ENCODE results near the gene ARHGAP26.
A peak's percentile ranks its signal among the peaks of the same experiment; 100 is the strongest.

The ARHGAP26 gene

DNA sequence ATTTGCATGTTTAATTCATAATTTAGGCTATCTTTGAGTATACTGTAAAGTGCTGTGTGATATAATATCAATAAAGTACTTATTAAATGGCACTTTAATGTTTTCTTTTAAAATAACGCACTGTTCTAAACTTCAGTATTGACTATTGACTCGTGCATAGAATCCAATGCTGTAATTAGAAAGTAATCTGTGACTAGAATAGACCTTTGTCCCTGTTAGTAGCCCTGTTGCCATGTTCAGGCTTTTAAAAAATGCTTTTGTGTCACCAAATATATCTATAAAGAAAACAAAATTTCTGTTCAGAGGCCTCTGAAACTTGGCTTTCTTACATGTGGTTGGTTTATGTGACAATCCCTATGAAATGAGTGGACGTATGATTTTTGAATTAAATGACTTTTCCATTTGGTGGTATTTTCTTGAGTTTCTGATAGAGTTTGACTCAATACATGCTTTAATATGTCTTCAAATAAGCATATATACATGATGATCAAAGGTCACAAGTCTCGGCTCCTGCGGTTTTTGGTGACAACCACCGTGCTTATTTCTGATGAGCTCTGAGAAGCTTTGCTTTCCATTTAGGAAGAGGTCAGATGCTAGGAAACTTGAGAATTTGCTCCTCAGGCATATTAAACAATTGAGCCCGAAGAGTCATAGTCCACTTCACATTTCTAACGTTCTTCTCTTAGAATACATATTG, 458.6 kb downstream of the ARHGAP26 start:
- DNase-seq (ENCODE audit: extremely low read depth, low read depth): no peak
- H3K4me3 ChIP-seq (replicated peaks; ENCODE audit: low read depth, low read length): no peak overlapping the region
- TF ChIP-seq, protein P1, sequence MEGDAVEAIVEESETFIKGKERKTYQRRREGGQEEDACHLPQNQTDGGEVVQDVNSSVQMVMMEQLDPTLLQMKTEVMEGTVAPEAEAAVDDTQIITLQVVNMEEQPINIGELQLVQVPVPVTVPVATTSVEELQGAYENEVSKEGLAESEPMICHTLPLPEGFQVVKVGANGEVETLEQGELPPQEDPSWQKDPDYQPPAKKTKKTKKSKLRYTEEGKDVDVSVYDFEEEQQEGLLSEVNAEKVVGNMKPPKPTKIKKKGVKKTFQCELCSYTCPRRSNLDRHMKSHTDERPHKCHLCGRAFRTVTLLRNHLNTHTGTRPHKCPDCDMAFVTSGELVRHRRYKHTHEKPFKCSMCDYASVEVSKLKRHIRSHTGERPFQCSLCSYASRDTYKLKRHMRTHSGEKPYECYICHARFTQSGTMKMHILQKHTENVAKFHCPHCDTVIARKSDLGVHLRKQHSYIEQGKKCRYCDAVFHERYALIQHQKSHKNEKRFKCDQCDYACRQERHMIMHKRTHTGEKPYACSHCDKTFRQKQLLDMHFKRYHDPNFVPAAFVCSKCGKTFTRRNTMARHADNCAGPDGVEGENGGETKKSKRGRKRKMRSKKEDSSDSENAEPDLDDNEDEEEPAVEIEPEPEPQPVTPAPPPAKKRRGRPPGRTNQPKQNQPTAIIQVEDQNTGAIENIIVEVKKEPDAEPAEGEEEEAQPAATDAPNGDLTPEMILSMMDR (IDR thresholded peaks at IDR 0.05; ENCODE audit: low read depth, low read length, missing control alignments): no peak

DNA sequence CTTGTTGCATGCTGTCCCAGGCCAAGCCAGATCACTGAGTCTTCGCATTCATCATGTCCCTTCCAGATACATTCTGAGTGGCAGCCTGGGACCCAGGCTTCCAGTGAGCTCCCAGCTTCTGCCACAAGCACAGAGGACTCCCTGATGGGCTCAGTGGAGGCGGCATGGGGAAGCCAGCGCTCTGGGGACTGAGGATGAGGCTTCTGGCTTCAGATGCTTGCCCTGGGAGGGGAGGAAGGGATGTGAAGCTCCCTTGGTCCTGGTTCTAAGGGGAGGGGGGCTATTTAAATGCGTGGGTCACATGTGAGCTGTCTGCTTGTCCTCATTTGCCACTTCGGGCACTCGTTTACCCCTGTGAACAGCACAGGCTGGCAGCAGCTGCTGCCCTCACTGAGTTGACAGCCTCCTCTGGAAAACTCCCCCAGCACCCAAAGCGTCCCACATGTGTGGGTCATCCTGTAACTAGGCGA, 459.3 kb downstream of the ARHGAP26 start:
- TF ChIP-seq, protein P1 (IDR thresholded peaks at IDR 0.05; ENCODE audit: low read depth, low read length, missing control alignments): no peak
- DNase-seq (ENCODE audit: extremely low read depth, low read depth): no peak
- H3K4me3 ChIP-seq (replicated peaks; ENCODE audit: low read depth, low read length): no peak overlapping the region

DNA sequence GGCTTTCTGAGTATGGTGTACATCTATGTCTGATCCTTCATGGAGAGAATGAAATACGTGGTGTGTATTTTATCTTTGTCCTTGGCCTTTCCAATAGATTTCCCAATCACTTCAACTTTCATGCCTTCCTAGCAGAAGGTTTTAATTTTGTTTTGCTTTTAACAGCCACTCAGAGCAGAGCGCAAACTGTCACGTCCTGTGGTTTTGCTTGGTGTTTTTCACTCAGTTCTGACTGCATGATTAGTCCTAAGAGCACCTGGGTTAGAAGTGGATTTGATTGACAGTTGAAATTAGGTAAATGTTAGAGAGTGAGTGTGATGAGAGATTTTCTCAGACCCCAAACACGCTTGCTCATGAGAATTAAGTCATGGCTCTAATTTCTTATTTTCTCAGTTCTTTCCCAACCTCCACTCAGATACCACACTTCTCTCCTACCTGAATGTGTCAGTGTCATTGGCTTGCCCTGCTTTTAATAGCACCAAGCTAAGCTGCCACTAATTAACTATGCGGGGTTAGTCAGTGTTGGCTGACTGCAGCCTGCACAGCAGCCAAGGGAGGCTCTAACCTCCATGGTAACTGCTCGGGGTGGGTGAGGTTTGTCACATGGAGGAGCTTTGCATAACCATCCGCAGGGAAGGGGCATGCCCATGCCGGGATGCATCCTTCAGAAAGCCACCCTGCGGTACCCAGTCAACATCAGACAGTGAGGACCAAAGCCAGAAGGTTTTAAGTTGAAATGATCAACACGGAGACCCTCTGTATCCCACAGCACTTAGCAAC, 459.9 kb downstream of the ARHGAP26 start:
- TF ChIP-seq, protein P1 (IDR thresholded peaks at IDR 0.05; ENCODE audit: low read depth, low read length, missing control alignments): no peak
- peak; percentile 56 for DNase-seq (ENCODE audit: extremely low read depth, low read depth)
- H3K4me3 ChIP-seq (replicated peaks; ENCODE audit: low read depth, low read length): no peak overlapping the region

DNA sequence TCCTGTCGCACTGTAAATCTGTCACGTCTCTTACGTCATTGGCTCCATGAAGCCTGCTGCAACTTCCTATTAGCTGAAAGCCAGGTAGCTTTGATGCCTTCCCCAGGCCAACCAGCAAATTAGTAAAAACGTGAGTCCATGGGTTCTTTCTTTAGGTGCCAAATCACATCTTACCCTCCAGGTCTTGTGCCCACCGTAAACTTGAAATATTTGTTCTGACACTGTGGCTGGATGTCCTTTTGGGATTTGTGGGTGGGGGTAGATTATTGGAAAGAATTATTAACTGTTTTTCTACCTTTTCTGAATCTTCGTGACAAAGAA, 460.5 kb downstream of the ARHGAP26 start:
- TF ChIP-seq, protein P1 (IDR thresholded peaks at IDR 0.05; ENCODE audit: low read depth, low read length, missing control alignments): no peak
- H3K4me3 ChIP-seq (replicated peaks; ENCODE audit: low read depth, low read length): no peak overlapping the region
- no peak for DNase-seq (ENCODE audit: extremely low read depth, low read depth)

DNA sequence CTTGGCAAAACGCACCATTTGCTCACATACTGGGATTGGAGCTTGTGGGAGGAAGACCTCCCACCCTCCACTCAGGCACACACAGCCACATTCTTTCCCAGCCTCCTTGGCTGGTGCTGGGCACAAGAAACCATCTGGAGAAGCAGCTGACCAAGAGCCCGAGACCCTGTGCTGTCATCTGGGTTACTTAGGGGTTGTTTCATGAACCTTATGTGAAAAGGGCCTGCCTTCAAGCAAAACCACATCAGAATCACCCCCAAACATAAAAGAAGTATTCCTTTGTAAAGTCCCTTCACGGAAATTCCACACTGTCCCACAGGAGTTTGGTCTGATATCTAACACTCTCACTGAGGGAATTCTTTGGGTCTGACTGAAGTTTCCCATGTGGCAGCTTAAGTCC, 461.2 kb downstream of the ARHGAP26 start:
- TF ChIP-seq, protein P1 (IDR thresholded peaks at IDR 0.05; ENCODE audit: low read depth, low read length, missing control alignments): no peak
- no peak for DNase-seq (ENCODE audit: extremely low read depth, low read depth)
- H3K4me3 ChIP-seq (replicated peaks; ENCODE audit: low read depth, low read length): no peak overlapping the region

DNA sequence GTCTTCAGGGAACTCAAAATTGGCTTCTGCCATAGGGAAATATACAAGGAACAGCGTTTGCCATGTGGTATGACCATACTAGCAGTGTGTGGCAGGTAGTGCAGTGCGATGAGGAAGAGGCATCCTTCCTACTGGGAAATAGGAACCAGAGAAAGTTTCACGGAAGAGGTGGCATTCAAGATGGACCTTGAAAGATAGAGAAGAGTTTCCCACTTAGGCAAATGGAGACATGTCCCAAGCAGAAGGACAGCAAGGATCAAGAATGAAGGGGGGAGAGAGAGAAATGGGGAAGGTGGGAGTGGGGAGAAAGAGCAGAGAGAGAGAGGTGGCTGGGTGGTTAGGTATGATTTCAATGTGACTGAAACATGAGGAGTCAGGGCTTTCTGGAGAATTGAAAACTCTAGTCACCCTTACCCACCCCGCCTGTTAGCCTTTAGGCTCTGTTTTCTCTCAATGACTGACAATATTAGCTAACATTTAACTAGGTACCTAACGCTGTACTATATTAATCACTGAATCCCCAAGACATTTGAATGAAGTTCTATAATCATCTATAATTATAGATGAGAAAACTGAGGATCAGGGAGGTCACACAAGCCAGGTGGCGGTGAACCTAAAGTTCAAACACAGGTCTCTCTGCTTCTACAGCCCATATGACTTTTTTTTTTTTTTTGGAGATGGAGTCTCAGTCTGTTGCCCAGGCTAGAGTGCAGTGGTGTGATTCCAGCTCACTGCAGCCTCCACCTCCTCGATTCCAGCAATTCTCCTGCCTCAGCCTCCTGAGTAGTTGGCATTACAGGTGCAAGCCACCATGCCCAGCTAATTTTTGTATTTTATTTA, 462.0 kb downstream of the ARHGAP26 start:
- no peak overlapping the region for H3K4me3 ChIP-seq (replicated peaks; ENCODE audit: low read depth, low read length)
- DNase-seq (ENCODE audit: extremely low read depth, low read depth): no peak
- TF ChIP-seq, protein P1 (IDR thresholded peaks at IDR 0.05; ENCODE audit: low read depth, low read length, missing control alignments): no peak

All from HFF-Myc (cell line).